Measurements from ENCODE around the gene PPP1CB.

Gene PPP1CB

GRCh38 chr2:28750316-28751251 lies 1.0 kb upstream of the PPP1CB start:
- Mint-ChIP-seq H3K36me3 (ENCODE audit: low read depth) (peaks cover 12% of the 10 kb centered on the region), H3K4me1 (ENCODE audit: low read depth) (peaks cover 48% of the 10 kb centered on the region), H3K9me3 (no peaks in the 10 kb centered on the region), H3K27me3 (ENCODE audit: low read depth) (no peaks in the 10 kb centered on the region), H3K4me3 (peak overlapping the region; percentile 94), H3K27ac (peak overlapping the region; percentile 98)

- peak overlapping the region; percentile 94 for H3K4me3 Mint-ChIP-seq
- peaks cover 12% of the 10 kb centered on the region for H3K36me3 Mint-ChIP-seq (ENCODE audit: low read depth)
- no peaks in the 10 kb centered on the region for H3K27me3 Mint-ChIP-seq (ENCODE audit: low read depth)
- H3K27ac Mint-ChIP-seq = peak overlapping the region; percentile 94
- H3K4me1 Mint-ChIP-seq (ENCODE audit: low read depth) = peaks cover 58% of the 10 kb centered on the region
- no peaks in the 10 kb centered on the region for H3K9me3 Mint-ChIP-seq
Measured at GRCh38 chr2:28751956-28752630, 463 bp downstream of the PPP1CB start.

GRCh38 chr2:28752631-28753376 lies 1.2 kb downstream of the PPP1CB start:
- Mint-ChIP-seq H3K36me3 (ENCODE audit: low read depth) (peaks cover 12% of the 10 kb centered on the region), H3K27me3 (ENCODE audit: low read depth) (no peaks in the 10 kb centered on the region), H3K27ac (peak overlapping the region; percentile 94), H3K4me1 (ENCODE audit: low read depth) (peaks cover 60% of the 10 kb centered on the region), H3K9me3 (no peaks in the 10 kb centered on the region), H3K4me3 (peak overlapping the region; percentile 94)

GRCh38 chr2:28754321-28754720 lies 2.7 kb downstream of the PPP1CB start:
- no peaks in the 10 kb centered on the region for H3K9me3 Mint-ChIP-seq
- no peaks in the 10 kb centered on the region for H3K27me3 Mint-ChIP-seq (ENCODE audit: low read depth)
- no peak overlapping the region for H3K27ac Mint-ChIP-seq
- peaks cover 53% of the 10 kb centered on the region for H3K4me1 Mint-ChIP-seq (ENCODE audit: low read depth)
- peaks cover 17% of the 10 kb centered on the region for H3K36me3 Mint-ChIP-seq (ENCODE audit: low read depth)
- peak overlapping the region; percentile 51 for H3K4me3 Mint-ChIP-seq

GRCh38 chr2:28755421-28755820 lies 3.8 kb downstream of the PPP1CB start:
- Mint-ChIP-seq H3K36me3 (ENCODE audit: low read depth) (peaks cover 17% of the 10 kb centered on the region), H3K4me3 (peak overlapping the region; percentile 2), H3K27ac (no peak overlapping the region), H3K9me3 (no peaks in the 10 kb centered on the region), H3K27me3 (ENCODE audit: low read depth) (no peaks in the 10 kb centered on the region), H3K4me1 (ENCODE audit: low read depth) (peaks cover 42% of the 10 kb centered on the region)

- Mint-ChIP-seq H3K27me3 (ENCODE audit: low read depth) (no peaks in the 10 kb centered on the region), H3K9me3 (no peaks in the 10 kb centered on the region), H3K36me3 (ENCODE audit: low read depth) (peaks cover 18% of the 10 kb centered on the region), H3K4me1 (ENCODE audit: low read depth) (peaks cover 33% of the 10 kb centered on the region), H3K27ac (no peak overlapping the region), H3K4me3 (no peak overlapping the region)
Measured at GRCh38 chr2:28758459-28758858, 6.8 kb downstream of the PPP1CB start.

GRCh38 chr2:28761420-28761819 lies 9.8 kb downstream of the PPP1CB start:
- H3K4me1 Mint-ChIP-seq (ENCODE audit: low read depth) = peaks cover 31% of the 10 kb centered on the region
- H3K27ac Mint-ChIP-seq = no peak overlapping the region
- H3K4me3 Mint-ChIP-seq = no peak overlapping the region
- peaks cover 14% of the 10 kb centered on the region for H3K36me3 Mint-ChIP-seq (ENCODE audit: low read depth)
- H3K27me3 Mint-ChIP-seq (ENCODE audit: low read depth) = no peaks in the 10 kb centered on the region
- no peaks in the 10 kb centered on the region for H3K9me3 Mint-ChIP-seq

- Mint-ChIP-seq H3K4me1 (ENCODE audit: low read depth) (peaks cover 32% of the 10 kb centered on the region), H3K9me3 (no peaks in the 10 kb centered on the region), H3K4me3 (no peak overlapping the region), H3K27me3 (ENCODE audit: low read depth) (no peaks in the 10 kb centered on the region), H3K36me3 (ENCODE audit: low read depth) (peaks cover 13% of the 10 kb centered on the region), H3K27ac (no peak overlapping the region)
Measured at GRCh38 chr2:28764909-28765711, 13.5 kb downstream of the PPP1CB start.

GRCh38 chr2:28766070-28766469 lies 14.4 kb downstream of the PPP1CB start:
- peaks cover 32% of the 10 kb centered on the region for H3K4me1 Mint-ChIP-seq (ENCODE audit: low read depth)

GRCh38 chr2:28767337-28767736 lies 15.7 kb downstream of the PPP1CB start:
- Mint-ChIP-seq H3K27ac (no peak overlapping the region), H3K4me3 (no peak overlapping the region), H3K9me3 (no peaks in the 10 kb centered on the region)

More at GRCh38 chr2:28766070-28766469, 14.4 kb downstream of the PPP1CB start:
- no peaks in the 10 kb centered on the region for H3K27me3 Mint-ChIP-seq (ENCODE audit: low read depth)
- H3K4me3 Mint-ChIP-seq = no peak overlapping the region
- H3K36me3 Mint-ChIP-seq (ENCODE audit: low read depth) = peaks cover 13% of the 10 kb centered on the region
- no peaks in the 10 kb centered on the region for H3K9me3 Mint-ChIP-seq
- H3K27ac Mint-ChIP-seq = no peak overlapping the region

GRCh38 chr2:28768422-28768821 lies 16.8 kb downstream of the PPP1CB start:
- peaks cover 33% of the 10 kb centered on the region for H3K4me1 Mint-ChIP-seq (ENCODE audit: low read depth)
- H3K27me3 Mint-ChIP-seq (ENCODE audit: low read depth) = no peaks in the 10 kb centered on the region
- H3K4me3 Mint-ChIP-seq = no peak overlapping the region
- H3K27ac Mint-ChIP-seq = no peak overlapping the region
- no peaks in the 10 kb centered on the region for H3K9me3 Mint-ChIP-seq
- H3K36me3 Mint-ChIP-seq (ENCODE audit: low read depth) = peaks cover 8% of the 10 kb centered on the region

More at GRCh38 chr2:28767337-28767736, 15.7 kb downstream of the PPP1CB start:
- Mint-ChIP-seq H3K4me1 (ENCODE audit: low read depth) (peaks cover 32% of the 10 kb centered on the region), H3K27me3 (ENCODE audit: low read depth) (no peaks in the 10 kb centered on the region), H3K36me3 (ENCODE audit: low read depth) (peaks cover 8% of the 10 kb centered on the region)

GRCh38 chr2:28768952-28769351 lies 17.3 kb downstream of the PPP1CB start:
- Mint-ChIP-seq H3K4me1 (ENCODE audit: low read depth) (peaks cover 34% of the 10 kb centered on the region), H3K4me3 (no peak overlapping the region), H3K27me3 (ENCODE audit: low read depth) (no peaks in the 10 kb centered on the region), H3K27ac (no peak overlapping the region), H3K9me3 (no peaks in the 10 kb centered on the region), H3K36me3 (ENCODE audit: low read depth) (peaks cover 6% of the 10 kb centered on the region)

GRCh38 chr2:28772351-28772750 lies 20.7 kb downstream of the PPP1CB start:
- Mint-ChIP-seq H3K4me1 (ENCODE audit: low read depth) (peaks cover 31% of the 10 kb centered on the region), H3K36me3 (ENCODE audit: low read depth) (peaks cover 11% of the 10 kb centered on the region), H3K27ac (no peak overlapping the region), H3K4me3 (no peak overlapping the region), H3K9me3 (no peaks in the 10 kb centered on the region), H3K27me3 (ENCODE audit: low read depth) (no peaks in the 10 kb centered on the region)

- Mint-ChIP-seq H3K4me1 (ENCODE audit: low read depth) (peaks cover 23% of the 10 kb centered on the region), H3K27ac (no peak overlapping the region), H3K36me3 (ENCODE audit: low read depth) (peaks cover 18% of the 10 kb centered on the region), H3K4me3 (no peak overlapping the region), H3K9me3 (no peaks in the 10 kb centered on the region), H3K27me3 (ENCODE audit: low read depth) (no peaks in the 10 kb centered on the region)
Measured at GRCh38 chr2:28776471-28776870, 24.8 kb downstream of the PPP1CB start.

All from T-helper 1 cell treated with Interleukin-12 subunit alpha and Interleukin-12 subunit beta and Interleukin-4 antibody, amounts not matched to agents 30 μg/mL and 1 μg/mL, for 36 hours (primary cell).